T-helper 2 cell (primary cell): ENCODE results near the gene RACGAP1.

Experiments
- DNase-seq, 5 experiments: peaks; one replicate each; pipeline versions ENCODE4 v3.0.0 to v3.0.0-alpha.2; 2012 to 2022
- total RNA-seq, 2 donors: gene quantifications; one replicate each; lab custom pipeline; 2026; lab: John Stamatoyannopoulos, UW

RACGAP1 gene, protein sequence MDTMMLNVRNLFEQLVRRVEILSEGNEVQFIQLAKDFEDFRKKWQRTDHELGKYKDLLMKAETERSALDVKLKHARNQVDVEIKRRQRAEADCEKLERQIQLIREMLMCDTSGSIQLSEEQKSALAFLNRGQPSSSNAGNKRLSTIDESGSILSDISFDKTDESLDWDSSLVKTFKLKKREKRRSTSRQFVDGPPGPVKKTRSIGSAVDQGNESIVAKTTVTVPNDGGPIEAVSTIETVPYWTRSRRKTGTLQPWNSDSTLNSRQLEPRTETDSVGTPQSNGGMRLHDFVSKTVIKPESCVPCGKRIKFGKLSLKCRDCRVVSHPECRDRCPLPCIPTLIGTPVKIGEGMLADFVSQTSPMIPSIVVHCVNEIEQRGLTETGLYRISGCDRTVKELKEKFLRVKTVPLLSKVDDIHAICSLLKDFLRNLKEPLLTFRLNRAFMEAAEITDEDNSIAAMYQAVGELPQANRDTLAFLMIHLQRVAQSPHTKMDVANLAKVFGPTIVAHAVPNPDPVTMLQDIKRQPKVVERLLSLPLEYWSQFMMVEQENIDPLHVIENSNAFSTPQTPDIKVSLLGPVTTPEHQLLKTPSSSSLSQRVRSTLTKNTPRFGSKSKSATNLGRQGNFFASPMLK
- total RNA-seq, result 7.5 to 20.5 reads per million in 2 donors

DNA sequence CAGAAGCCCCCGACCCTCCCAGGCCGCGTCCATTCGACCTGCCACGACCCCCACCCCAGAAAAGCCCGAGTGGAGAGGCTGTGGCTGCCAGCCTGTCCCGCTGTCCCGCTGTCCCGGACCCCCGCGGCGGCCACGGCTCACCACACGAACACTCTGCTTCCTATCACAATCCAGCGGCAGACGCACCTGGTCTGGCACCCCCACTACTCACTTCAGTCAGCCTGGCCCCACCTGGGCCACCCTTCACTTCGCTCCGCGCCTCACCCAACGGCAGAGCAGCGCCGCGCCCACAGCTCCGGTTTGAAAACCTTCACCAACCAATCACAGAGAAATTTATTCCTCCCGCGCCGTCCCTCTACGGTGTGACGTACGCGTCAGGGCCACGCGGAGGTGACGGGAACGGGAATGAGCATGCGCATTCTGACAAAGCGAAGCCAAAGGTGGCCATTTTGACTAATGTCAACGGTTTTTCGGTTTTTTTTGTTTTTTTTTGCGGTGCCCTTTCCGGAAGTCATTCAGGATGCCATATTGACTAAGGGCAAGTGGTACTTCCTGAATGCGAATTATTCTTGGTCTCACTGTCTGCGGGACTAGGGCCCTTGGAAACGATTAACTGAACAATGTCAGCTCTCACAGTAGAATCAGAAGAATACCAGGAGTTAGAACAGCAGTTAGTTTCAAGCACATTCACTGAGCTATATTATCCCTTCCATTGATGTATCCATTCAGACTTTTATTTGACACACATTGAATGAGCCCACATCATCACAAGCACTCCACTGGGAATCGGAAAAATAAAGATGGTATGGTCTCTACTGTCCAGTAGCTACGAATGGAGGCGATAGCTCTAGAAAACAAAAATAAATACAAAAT lies at the start of gene RACGAP1:
Gene RACGAP1 (minus strand): TSS at position 308 of the 873 bp plus-strand sequence. CDS start 8,779 bp downstream, outside the sequence.
- DNase-seq, result peak; percentile 79 to 99 (median 95)

DNA sequence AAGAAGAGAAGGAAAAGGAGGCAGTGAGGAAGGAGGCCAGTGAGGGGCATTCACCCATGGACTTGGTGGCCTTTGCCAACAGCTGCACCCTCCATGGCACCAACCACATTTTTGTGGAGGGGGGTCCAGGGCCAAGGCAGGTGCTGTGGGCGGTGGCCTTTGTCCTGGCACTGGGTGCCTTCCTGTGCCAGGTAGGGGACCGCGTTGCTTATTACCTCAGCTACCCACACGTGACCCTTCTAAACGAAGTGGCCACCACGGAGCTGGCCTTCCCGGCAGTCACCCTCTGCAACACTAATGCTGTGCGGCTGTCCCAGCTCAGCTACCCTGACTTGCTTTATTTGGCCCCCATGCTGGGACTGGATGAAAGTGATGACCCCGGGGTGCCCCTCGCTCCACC lies 48.4 kb upstream of the RACGAP1 start:
- DNase-seq, result no peak

DNA sequence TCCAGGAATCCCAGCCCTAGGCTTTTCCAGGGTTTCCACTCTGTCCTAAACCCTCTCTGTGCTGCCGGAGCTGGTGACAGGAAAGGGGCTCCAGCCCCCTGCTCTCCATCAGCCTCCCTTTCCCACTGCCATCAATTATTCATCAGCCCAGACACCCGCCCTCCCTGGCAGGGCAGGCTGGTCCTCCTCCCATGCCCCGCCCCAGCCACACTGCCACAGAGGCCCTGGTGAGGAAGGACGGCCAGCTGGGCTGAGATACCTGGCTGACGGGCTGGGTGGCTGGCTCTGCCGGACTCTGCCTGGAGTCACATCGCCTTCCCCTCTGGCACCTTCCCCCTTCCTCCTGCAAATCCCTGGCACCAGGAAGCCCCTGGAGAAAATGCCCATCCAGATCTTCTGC lies 47.9 kb upstream of the RACGAP1 start:
- DNase-seq, result no peak

DNA sequence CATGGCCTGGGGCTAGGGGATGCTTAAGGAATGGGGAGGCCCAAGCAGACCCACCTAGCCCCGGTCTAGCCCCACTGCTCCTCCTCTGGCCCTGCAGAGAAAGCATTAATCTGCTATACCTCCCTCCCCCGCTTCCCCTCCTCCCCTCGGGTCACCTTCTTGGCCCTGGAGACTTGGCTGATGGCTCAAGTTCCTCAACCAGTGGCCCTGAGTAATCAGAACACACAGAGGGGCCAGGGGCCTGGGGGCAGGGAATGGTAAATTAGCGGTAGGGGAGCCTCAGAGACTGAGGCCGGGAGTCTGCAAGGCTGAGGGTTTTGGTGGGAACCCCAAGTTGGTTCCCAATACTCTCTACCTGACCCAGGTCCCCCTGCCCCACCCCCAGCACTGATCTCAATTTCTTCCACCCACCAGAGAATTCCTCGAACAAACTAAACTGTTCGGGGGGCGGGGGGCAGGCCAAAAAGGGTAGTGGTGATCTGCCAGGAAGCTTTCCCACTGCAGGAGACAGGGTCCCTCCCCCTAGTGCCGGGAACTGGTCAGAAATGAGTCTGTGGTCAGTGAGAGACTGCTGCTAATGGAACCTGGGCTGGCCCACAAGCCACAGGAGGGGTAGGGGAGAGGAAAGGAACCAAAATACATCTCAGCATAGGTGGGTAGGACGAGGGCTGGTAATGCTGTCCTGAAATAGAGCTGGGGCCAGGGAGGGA lies 47.1 kb upstream of the RACGAP1 start:
- no peak for DNase-seq

DNA sequence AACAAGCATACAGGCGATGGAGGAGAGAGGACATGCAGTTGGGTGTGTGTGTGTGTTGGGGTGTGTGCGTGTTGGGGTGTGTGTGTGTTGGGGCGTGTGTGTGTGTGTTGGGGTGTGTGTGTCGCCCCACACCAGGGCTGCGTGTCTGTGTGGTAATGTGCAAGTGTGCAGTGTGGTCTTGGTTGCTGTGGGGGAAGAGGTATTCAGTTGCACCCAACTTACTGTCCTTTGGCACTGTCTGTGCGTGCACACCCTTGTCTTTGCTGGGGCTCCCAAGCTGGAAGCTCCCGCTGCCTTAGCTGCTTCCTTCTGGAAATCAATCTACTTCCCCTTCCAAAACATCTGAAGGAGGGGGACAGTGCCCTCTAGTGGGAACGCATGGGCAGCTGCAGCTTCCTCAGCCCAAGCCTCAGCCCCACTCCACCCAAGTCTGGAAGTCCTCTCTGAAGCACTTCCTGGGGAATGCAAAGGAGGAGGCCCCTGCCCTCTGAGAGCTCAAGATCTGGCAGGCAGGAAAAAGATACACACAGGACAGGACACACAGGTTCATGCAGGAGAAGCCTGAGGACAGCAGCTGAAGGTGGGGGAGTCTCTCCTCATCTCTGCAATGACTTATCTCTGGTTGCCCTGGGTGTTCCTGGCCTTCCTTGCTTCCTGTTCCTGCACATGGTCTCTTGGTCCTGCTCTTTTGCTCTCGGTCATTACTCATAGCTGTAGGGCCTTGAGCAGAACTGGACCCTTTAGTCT lies 45.2 kb upstream of the RACGAP1 start:
- peak in 3 of 5 experiments; percentile 47 to 65 (median 50) for DNase-seq

DNA sequence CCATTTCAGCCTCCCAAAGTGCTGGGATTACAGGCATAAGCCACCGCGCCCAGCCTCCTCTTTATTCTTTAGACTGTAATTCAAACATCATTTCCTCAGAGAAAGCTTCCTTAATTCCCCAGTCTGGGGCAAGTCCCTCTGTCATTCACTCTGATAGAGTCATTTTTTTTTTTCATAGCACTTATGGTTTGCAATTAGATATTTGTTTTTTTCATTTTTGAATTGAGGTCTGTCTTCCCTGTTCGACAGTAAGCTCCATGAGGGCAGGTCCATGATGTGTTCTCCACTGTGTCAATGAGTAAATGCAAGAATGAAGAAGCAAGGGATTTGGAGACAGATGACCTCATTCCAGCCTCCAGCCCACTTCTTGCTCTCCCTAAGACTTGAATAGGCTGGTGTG lies 44.2 kb upstream of the RACGAP1 start:
- DNase-seq, result no peak

DNA sequence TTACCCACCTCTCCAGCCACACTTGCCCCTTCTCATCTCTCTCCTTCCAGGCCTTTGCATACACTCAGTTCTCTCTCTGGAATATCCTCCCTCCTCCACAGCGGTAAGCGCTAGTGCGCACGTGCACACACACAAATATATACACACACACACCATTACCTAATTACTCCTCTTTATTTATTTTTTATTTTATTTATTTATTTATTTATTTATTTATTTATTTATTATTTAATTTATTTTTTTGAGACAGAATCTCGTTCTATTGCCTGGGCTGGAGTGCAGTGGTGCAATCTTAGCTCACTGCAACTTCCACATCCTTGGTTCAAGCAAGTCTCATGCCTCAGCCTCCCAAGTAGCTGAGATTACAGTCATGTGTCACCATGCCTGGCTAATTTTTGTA lies 43.8 kb upstream of the RACGAP1 start:
- no peak for DNase-seq

DNA sequence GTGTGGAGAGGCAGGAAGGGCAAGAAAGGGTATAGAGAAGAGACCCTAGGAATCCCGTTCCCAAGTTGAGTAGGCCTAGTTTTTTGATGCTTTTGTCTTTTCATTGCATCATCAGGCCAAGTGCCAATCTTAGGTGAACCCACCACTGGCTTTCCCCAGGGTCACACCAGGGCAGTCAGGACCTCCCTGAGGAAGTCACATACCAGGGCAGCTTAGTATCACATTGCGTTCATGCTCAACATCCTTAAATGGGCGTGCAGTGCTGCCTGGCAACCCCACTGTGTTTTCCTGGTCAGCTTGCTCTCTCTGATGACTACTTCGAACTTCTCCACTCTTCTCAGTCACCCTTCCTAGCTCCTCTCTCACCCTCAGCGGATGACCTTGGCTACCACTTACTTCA lies 41.1 kb upstream of the RACGAP1 start:
- no peak for DNase-seq

DNA sequence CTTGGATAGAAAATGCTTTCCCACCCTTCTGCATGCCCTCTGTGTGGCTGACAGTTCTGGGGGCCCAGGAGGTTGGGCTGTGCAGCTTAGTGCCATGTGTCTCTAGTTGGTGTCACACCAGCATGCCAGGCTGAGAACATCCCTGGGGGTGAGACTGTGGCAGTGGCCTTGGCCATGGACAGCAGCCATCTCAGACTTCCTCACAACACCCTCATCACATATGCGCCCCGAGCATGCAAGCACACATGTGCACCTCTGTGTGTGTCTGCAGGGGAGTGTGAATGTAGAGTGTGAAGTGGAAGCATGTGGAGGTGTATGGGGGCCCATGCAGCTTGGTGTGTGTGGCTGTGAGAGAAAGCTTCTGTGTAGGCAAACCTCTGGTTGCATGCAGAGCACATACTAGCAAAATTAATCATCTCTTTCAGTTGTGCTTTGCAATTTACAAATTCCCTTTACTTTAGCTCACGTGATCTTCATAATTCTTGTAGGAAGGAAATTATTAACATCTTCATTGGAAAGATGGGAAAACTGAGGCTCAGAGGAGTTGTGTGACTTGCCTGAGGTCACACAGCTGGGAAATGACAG lies 40.5 kb upstream of the RACGAP1 start:
- DNase-seq, result no peak

DNA sequence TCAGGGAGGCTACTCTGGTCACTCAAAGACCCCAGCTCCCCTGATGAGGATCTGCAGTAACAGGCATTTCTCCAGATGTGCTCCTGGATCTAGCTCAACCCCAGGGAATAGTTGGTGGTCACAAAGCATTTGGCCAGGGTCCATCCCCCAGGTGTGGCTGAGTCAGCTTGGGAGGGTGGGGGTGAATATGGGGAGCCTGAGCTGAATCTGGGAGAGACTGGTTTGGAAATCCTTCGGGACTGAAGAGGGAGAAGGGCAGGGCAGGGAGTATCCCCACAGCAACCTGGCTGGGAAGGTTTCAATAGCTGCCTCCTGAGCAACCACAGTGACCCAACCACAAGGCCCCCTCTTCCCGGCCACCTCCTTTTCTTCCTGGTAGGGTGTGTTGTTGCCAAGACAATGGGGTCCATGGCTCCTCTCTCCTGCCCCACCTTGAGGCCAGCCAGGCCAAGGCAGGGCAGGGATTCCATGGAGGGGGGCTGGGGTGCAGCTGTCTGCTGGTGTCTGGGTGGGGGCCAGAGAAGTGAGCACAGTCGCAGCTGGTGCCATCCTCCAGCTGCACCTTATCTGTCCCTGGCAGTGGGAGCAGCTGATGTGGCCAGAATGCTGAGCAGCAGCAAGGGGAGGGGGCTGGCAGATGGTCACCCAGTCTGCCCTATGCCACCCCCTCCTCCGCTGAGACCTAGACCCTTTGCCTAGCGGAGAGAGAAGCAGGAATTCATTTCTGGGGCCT lies 37.6 kb upstream of the RACGAP1 start:
- DNase-seq, result no peak

DNA sequence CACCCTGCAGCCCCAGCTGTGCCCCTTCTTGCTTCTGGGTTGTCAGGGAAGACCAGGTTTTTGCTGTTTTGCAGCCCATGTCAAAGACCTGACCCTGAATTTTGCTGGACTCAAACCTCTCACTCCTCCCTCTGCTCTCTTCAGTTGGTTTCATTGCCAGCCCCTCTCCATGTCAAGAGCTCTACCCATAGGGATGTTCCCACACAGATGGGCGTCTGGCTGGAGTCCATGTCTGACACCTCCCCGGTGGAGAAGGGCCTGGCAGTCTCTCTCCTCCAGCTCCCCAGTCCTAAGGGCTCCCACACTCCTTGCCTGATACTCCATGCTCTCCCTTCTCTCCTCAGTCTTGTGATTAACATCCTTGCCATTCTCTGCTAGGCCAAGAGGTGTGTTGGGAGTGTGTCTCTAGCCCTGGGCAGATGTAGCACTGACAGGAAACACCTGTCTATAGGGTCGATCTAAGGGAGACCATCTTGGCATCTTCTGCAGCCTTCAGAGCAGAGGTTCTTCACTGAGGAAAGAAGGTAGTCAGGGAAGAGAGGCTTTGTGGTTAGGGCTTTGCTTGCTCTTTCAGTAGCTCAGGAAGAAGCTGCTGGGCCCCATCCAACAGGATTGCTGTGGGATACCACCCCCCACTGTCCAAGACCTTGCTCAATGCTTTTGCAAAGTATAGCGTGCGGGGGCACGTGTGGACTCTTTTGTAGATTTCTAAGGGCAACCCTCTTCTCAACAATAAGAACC lies 36.8 kb upstream of the RACGAP1 start:
- no peak for DNase-seq

DNA sequence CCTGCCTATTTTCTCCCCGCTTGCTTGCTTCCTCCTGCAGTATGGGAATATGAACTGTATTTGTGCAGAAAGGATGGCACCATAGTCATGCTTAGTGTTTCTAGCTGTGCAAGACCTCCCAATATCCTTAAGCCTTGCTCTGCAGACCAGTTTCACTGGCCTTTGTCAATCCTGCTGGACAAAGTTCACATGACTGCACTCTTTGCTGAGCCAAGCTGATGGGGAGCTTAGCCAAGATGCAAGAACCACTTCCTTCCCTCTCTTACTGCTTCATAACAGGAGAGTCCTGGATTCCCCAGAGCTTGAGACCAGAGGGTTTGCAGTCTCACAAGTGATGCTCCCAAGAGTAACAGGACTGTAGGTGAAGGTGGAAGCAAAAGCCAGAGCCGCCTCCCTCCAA lies 35.9 kb upstream of the RACGAP1 start:
- no peak for DNase-seq

DNA sequence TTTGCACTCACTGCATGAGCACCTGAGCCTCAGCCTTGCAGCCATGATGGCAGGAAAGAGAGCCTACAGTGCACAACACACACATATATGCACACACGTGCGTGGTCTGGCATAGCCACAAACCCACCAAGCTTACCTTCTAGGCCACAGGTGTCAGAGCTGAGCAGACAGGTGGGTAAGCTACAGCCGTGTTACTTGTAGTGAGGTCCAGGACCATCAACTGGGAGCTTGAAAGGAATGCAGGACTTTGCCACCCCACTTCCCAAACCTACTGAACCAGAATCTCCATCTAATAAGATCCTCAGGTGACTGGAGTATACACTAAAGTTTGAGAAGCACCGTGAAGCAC lies 34.8 kb upstream of the RACGAP1 start:
- DNase-seq, result no peak

DNA sequence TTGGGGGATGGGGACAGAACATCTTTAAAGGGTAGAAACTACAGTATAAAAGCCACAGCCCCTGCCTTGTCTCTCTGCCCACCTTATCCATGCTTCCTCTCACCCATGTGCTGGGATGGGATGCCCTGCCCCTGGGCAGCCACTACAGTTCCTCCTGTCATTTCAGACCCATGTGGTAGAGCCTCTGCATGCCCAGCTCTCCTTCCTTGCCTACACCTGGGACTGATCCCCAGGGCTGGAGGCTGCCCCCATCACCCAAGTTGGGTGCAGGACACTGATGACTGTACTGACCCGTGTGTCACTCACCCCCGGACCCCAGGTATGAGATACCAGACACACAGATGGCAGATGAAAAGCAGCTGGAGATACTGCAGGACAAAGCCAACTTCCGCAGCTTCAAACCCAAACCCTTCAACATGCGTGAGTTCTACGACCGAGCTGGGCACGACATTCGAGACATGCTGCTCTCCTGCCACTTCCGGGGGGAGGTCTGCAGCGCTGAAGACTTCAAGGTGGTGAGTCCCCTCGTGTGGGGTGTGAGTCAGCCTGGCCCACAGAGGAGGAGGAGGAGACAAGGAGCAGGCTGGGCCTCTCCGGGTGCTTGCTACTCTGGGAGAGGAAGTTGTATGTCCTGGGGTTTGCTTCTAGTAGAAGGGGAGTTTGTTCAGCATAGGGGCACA lies 34.3 kb upstream of the RACGAP1 start:
- peak in 1 of 5 experiments; percentile 58 for DNase-seq

DNA sequence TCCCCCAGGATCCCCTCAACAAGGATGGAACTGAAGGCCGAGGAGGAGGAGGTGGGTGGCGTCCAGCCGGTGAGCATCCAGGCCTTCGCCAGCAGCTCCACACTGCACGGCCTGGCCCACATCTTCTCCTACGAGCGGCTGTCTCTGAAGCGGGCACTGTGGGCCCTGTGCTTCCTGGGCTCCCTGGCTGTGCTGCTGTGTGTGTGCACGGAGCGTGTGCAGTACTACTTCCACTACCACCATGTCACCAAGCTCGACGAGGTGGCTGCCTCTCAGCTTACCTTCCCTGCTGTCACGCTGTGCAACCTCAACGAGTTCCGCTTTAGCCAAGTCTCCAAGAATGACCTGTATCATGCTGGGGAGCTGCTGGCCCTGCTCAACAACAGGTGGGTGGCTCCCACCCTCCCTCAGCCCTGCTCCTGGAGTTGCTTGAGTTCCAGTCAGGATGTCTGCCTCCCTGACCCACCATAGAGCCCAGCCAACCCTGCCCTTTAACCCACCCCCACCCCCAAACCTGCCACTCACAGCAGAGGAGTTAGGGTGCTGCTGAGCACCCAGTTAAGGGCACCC lies 33.5 kb upstream of the RACGAP1 start:
- no peak for DNase-seq

DNA sequence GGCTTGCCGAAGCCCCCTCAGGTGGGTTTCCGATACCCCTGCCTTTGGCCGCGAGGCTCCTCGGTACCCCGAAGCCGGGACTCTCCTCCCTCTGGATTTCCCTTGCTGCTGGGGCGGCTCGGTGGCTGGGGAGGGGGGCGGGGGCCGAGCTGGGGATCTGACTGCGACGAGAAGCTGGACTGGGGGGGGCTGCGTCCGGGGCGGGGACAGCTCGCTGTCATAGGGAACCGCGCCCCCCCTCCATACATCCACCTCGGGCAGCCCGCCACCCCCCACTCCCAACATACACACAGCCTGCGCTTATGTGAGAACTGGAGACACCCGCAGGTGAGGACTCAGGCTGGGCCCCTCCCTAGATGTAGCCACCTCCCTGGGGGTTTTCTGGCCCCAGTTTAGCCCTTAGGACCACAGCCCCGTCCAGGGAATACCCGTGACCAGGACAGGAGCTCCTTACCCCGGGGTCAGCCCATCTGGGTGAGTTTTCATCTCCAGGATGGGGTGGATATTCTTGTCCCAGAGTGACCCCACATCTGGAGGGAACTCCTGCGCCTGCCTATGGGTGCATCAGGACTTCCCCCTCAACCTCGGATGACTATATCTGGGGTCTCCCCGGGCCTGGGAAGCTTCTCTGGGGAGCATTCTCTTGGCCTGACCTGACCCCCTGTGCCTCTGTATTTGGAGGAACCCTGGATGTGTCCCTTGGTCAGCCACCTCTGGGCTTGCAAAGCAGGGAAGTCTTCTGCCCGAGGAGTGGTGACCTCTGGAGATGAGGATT lies 32.8 kb upstream of the RACGAP1 start:
- DNase-seq, result no peak

DNA sequence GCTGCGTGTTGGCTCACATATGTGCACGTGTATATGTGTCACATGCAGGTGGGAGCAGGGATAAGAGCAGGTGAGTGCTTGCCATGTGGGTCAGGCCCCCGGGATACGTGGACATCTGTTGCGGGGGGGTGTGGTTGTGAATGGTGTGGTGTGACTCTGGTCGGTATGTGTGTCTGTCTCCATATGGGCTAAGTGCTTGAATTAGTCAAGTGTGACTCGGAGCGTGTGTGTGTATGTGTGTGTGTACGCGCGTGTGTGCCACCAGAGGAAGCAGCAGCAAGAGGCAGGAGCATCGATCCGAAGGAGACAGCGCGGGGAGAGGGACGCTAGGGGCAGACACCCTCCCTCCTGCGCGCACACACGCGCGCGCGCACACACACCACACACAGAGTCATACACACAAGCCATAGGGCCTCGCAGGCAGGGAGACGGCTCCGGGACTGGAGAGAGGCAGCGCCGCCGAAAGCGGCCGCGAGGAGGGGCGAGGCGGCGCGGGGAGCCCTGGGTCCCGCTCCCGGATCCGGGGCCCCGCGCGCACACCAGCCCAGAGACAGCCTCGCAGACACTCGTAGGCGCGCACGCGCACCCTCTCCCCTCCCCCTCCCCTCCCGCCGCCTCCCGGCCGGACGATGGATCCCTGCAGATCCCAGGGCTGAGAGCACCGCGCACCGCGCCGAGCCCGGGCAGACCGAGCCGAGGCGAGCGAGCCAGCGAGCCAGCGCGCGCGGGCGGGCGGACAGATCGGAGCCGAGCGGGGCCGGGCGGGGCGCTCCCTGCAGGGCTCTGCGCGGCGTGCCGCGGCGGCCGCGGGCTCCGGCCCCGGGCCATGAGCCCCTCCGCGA lies 31.9 kb upstream of the RACGAP1 start, which contains the start of gene ASIC1:
Gene ASIC1 (plus strand): TSS at position 597 of the 842 bp plus-strand sequence. CDS start 1,171 bp downstream, outside the sequence.
- DNase-seq, result peak in 2 of 5 experiments; percentile 22 to 72
